Stimulated activated CD4-positive, alpha-beta T cell treated with anti-CD3 and anti-CD28 coated beads, Interleukin-4, amount 100 ng/mL, for 1 hour (primary cell): Measurements from ENCODE around the gene TPR.

Experiments used
- DNase-seq: peaks from one replicate; pipeline ENCODE4 v3.0.0-alpha.2; 2020

TPR gene

GRCh38 chr1:186286615-186287315 is 88.3 kb downstream of the TPR start:
- DNase-seq: no peak

GRCh38 chr1:186283374-186283773 is 91.7 kb downstream of the TPR start:
- DNase-seq: no peak

GRCh38 chr1:186282466-186282865 is 92.6 kb downstream of the TPR start:
- DNase-seq: no peak

GRCh38 chr1:186275822-186276221 is 99.2 kb downstream of the TPR start:
- DNase-seq: no peak

- no peak for DNase-seq
These were observed 102.6 kb downstream of the TPR start for GRCh38 chr1:186272486-186272885.

- DNase-seq: no peak
These were observed 104.0 kb downstream of the TPR start for GRCh38 chr1:186271032-186271431.
